HG03520 (cell line): ENCODE measurements around the gene BCL10.

ENCODE experiments used
- ATAC-seq: cut with Tn5 transposase; IDR thresholded peaks from one replicate; pipeline ENCODE4 v1.9.1; 2021; ENCODE audit warnings: mild to moderate bottlenecking, moderate library complexity; ENCODE audit not compliant: unreplicated experiment

Gene BCL10

GRCh38 chr1:85300140-85300539 is 23.7 kb upstream of the BCL10 start:
- ATAC-seq: no peak

GRCh38 chr1:85297855-85298629 is 21.6 kb upstream of the BCL10 start:
- ATAC-seq: peak; percentile 85

DNA sequence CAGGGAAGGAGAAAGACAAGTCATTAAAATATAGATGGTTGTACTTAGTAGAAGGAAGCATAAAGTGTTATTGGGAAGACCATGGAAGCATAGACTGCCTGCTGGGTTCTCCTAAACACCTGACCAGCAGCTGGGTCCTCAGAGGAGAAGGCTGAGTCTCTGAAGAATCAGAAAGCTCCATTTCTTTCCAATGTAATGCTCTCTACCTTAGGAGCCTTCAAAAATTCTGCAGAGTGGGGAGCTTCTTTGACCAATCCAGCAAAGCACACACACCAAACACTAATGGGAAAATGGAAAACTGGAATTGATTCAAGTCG is 21.1 kb upstream of the BCL10 start:
- ATAC-seq: no peak

DNA sequence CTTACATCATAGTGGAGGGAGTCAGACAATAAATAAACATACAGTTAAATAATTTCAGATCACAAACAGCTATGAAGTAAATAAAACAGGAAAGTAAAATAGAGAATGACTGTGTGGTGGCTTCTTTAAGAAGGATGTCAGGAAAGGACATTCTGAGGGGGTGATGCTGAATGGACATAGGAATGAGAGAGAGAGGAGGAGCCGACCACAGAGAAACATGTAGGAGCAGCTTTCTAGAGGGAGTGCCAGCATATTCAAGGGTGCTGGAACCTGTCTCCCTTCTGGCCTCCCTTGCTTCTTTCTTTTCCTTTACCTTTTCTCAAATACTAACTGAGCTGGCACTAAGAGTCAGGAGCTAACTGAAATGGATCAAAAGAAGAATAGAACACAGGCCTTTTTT is 20.5 kb upstream of the BCL10 start:
- no peak for ATAC-seq

- ATAC-seq: no peak
Measured at GRCh38 chr1:85295654-85296053, 19.2 kb upstream of the BCL10 start.

GRCh38 chr1:85295006-85295431 is 18.6 kb upstream of the BCL10 start:
- no peak for ATAC-seq

- no peak for ATAC-seq
Measured at GRCh38 chr1:85290826-85291225, 14.4 kb upstream of the BCL10 start.

DNA sequence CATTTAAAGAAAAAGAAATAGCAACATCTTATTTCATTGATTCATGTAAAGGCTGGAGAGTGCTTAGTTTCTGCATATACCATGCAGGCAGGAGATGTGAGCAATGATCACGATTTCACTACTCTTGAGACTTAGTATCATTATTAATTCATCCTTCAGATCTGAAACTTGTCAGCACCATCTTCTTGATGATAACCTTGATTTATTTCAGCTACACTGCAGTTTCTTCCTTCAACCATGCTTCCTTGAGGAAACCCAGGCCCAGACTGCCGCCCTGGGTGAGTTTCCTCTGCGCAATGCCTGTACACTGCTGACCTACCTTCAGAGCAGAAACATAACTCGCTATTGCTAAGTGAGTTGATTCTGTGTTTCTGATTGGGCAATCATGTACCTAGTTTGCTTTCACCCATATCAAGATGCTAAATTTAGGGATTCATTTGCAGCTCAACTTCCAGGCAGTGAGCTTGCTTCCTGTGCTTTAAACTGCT is 13.5 kb upstream of the BCL10 start:
- ATAC-seq: no peak

DNA sequence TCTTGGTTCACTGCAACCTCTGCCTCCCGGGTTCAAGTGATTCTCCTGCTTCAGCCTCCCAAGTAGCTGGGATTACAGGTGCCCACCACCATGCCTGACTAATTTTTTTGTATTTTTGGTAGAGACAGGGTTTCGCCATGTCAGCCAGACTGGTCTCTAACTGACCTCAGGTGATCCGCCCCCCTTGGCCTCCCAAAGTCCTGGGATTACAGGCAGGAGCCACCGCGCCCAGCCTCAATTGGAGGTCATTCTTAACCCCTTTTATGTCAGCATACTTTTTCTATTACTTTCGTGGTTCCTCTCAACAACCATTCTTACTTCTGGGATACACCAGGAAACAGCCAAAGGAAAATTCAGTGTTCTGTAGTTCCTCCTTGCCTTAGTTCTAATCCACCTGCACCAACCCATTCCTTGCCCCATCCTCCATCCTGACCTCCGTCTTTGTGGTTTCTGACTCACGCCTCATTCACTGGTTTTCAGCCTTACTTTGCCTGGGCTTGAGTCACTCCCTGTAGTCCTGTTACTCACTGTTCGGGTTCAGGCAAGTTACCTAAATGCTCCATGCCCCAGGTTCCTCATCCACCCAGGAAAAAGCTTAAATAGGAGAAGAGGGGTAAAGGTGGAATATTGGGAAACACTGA is 12.9 kb upstream of the BCL10 start:
- ATAC-seq: no peak

- no peak for ATAC-seq
Measured at GRCh38 chr1:85284202-85284601, 7.8 kb upstream of the BCL10 start.

GRCh38 chr1:85283475-85284199 is 7.2 kb upstream of the BCL10 start:
- ATAC-seq: no peak

GRCh38 chr1:85282424-85282823 is 6.0 kb upstream of the BCL10 start:
- no peak for ATAC-seq

GRCh38 chr1:85280636-85281035 is 4.2 kb upstream of the BCL10 start:
- no peak for ATAC-seq

DNA sequence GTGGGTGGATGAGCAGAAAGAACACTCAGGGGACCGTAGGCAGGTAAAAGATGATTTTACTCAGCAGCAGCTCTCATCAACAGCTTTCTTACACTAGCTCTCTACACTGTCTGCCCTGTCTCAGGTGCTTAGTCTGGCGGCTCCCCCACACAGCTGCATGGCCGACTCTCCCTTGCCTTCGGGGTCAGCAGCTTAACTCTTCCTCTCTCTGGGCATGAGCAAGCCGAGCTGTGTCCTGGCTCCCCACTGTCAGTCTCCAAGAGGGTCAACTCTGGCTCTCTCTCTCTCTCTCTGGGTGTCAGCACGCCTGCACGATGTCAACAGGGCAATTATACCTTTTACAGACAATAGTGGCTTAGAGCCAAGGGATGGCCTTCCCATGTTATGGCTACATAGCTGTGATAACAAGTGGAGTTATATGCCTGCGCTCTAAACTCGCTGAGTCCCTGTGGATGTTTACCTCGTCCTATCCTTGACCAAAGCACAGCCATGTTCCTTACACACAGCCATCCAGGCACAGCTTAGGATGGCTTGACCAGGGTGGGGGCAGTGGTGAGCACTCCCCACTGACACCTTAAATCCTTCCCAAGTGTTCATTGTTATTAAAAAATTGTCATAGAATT is 3.1 kb upstream of the BCL10 start:
- no peak for ATAC-seq

- no peak for ATAC-seq
Measured at GRCh38 chr1:85278853-85279314, 2.5 kb upstream of the BCL10 start.

DNA sequence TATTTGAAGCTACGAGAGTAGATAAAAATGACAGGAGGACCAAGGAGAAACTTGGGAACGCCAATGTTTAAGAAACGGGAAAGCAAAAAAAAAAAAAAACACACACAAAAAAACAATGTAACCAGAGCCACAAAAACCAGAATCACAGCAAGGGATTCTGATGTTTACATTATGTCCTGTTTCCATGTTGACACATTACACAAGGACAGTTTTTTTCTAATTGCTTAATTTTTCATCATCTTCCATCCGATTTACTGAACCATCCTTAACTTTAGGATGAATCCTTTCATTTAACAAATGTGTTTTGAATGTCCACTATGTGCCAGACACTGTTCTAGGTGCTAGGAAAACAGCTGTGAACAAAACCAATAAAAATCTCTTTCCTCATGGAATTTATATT is 1.4 kb upstream of the BCL10 start:
- no peak for ATAC-seq

- ATAC-seq: no peak
Measured at GRCh38 chr1:85276978-85277639, 677 bp upstream of the BCL10 start.

- ATAC-seq: peak; percentile 1
Measured at GRCh38 chr1:85275701-85276214, 674 bp downstream of the BCL10 start.

GRCh38 chr1:85274969-85275453 is 1.4 kb downstream of the BCL10 start:
- no peak for ATAC-seq

GRCh38 chr1:85273397-85273796 is 3.0 kb downstream of the BCL10 start:
- no peak for ATAC-seq
